HEK293T (cell line): ENCODE results near the gene SUN1.
A peak's percentile ranks its signal among the peaks of the same experiment; 100 is the strongest.

ENCODE experiments used
- CTCF ChIA-PET: fragments of 350-600 bp; formaldehyde crosslinking; extraction: SDS; loops from one replicate; lab custom pipeline; 2021; ENCODE audit warnings: antibody characterized with exemption, inconsistent platforms; lab: Yijun Ruan, JAX
- POLR2A ChIA-PET: fragments of 350-600 bp; formaldehyde crosslinking; extraction: SDS; loops from one replicate; lab custom pipeline; 2020; ENCODE audit warnings: antibody characterized with exemption, inconsistent platforms; lab: Yijun Ruan, JAX
- DNase-seq: peaks from one replicate; pipeline ENCODE4 v3.0.0; 2012; ENCODE audit warnings: mixed read lengths; ENCODE audit errors: extremely low spot score
- ARNT ChIP-seq: fragments of 450-650 bp; IDR thresholded peaks from 2 replicates; pipeline ENCODE4 v1.6.1; 2017; ENCODE audit warnings: mild to moderate bottlenecking
- BHLHE40 ChIP-seq: fragments of 450-650 bp; IDR thresholded peaks from 2 replicates; pipeline ENCODE4 v1.6.1; 2016; ENCODE audit warnings: mild to moderate bottlenecking, moderate library complexity, borderline replicate concordance
- CTBP1 ChIP-seq: fragments of 450-650 bp; IDR thresholded peaks from 2 replicates; pipeline ENCODE4 v1.6.1; 2016; ENCODE audit warnings: borderline replicate concordance
- ELF4 ChIP-seq: fragments of 450-650 bp; IDR thresholded peaks from 2 replicates; pipeline ENCODE4 v1.6.1; 2017; ENCODE audit warnings: antibody characterized with exemption
- FOXA1 ChIP-seq: fragments of 450-650 bp; IDR thresholded peaks from 2 replicates; pipeline ENCODE4 v1.6.1; 2016; ENCODE audit warnings: mild to moderate bottlenecking
- FOXK2 ChIP-seq: fragments of 450-650 bp; IDR thresholded peaks from 2 replicates; pipeline ENCODE4 v1.6.1; 2016; ENCODE audit warnings: mild to moderate bottlenecking
- FOXM1 ChIP-seq: fragments of 450-650 bp; IDR thresholded peaks from 2 replicates; pipeline ENCODE4 v1.6.1; 2017; ENCODE audit warnings: mild to moderate bottlenecking, borderline replicate concordance
- HDGF ChIP-seq: fragments of 450-650 bp; IDR thresholded peaks from 2 replicates; pipeline ENCODE4 v1.6.1; 2017; ENCODE audit warnings: antibody characterized with exemption, borderline replicate concordance
- L3MBTL2 ChIP-seq: fragments of 450-650 bp; conservative IDR thresholded peaks from 2 replicates; pipeline ENCODE4 v1.6.1; 2016; ENCODE audit warnings: mild to moderate bottlenecking
- LEF1 ChIP-seq: fragments of 450-650 bp; IDR thresholded peaks from 2 replicates; pipeline ENCODE4 v1.6.1; 2017; ENCODE audit warnings: mild to moderate bottlenecking, borderline replicate concordance
- NFRKB ChIP-seq: fragments of 450-650 bp; IDR thresholded peaks from 2 replicates; pipeline ENCODE4 v1.6.1; 2016; ENCODE audit warnings: mild to moderate bottlenecking, moderate library complexity
- PKNOX1 ChIP-seq: fragments of 450-650 bp; IDR thresholded peaks from 2 replicates; pipeline ENCODE4 v1.6.1; 2016
- SP1 ChIP-seq: fragments of 450-650 bp; IDR thresholded peaks from 2 replicates; pipeline ENCODE4 v1.6.1; 2017
- SUZ12 ChIP-seq: fragments of 450-650 bp; IDR thresholded peaks from 2 replicates; pipeline ENCODE4 v1.6.1; 2016; ENCODE audit warnings: mild to moderate bottlenecking
- TARDBP ChIP-seq: fragments of 450-650 bp; IDR thresholded peaks from 2 replicates; pipeline ENCODE4 v1.6.1; 2016
- ZNF384 ChIP-seq: fragments of 450-650 bp; IDR thresholded peaks from 2 replicates; pipeline ENCODE4 v1.6.1; 2016

SUN1 gene

GRCh38 chr7:898855-899681, 66.8 kb downstream of the SUN1 start:
- TF ChIP-seq BHLHE40: no peak
- TF ChIP-seq ARNT: no peak
- TF ChIP-seq HDGF: no peak
- TF ChIP-seq TARDBP: no peak
- no peak for TF ChIP-seq FOXA1
- no peak for TF ChIP-seq LEF1
- TF ChIP-seq ELF4: no peak
- TF ChIP-seq NFRKB: no peak
- no peak for TF ChIP-seq FOXK2
- no peak for TF ChIP-seq L3MBTL2
- TF ChIP-seq SUZ12: no peak
- no peak for TF ChIP-seq FOXM1
- TF ChIP-seq SP1: no peak
- TF ChIP-seq CTBP1: no peak
- TF ChIP-seq ZNF384: no peak
- no peak for TF ChIP-seq PKNOX1
- CTCF ChIA-PET: no interaction called here
- no peak for DNase-seq
- POLR2A ChIA-PET: no interaction called here

- POLR2A ChIA-PET: no interaction called here
These were observed 67.5 kb downstream of the SUN1 start for GRCh38 chr7:899806-900205.

GRCh38 chr7:900331-901040, 68.2 kb downstream of the SUN1 start:
- CTCF ChIA-PET: no interaction called here
- no peak for DNase-seq
- TF ChIP-seq SP1: no peak
- no peak for TF ChIP-seq NFRKB
- TF ChIP-seq SUZ12: no peak
- TF ChIP-seq ELF4: no peak
- TF ChIP-seq ARNT: no peak
- TF ChIP-seq PKNOX1: no peak
- no peak for TF ChIP-seq L3MBTL2
- TF ChIP-seq ZNF384: no peak
- no peak for TF ChIP-seq FOXM1
- TF ChIP-seq FOXK2: no peak
- no peak for TF ChIP-seq HDGF
- TF ChIP-seq TARDBP: no peak
- TF ChIP-seq LEF1: no peak
- TF ChIP-seq FOXA1: no peak
- TF ChIP-seq CTBP1: no peak
- TF ChIP-seq BHLHE40: no peak
- POLR2A ChIA-PET: no interaction called here

More at GRCh38 chr7:899806-900205, 67.5 kb downstream of the SUN1 start:
- CTCF ChIA-PET: no interaction called here
- TF ChIP-seq PKNOX1: no peak
- TF ChIP-seq ARNT: no peak
- no peak for TF ChIP-seq LEF1
- no peak for TF ChIP-seq CTBP1
- TF ChIP-seq TARDBP: no peak
- TF ChIP-seq NFRKB: no peak
- DNase-seq: no peak

GRCh38 chr7:901041-901387, 68.7 kb downstream of the SUN1 start:
- POLR2A ChIA-PET: no interaction called here
- DNase-seq: no peak
- CTCF ChIA-PET: no interaction called here
- no peak for TF ChIP-seq NFRKB
- TF ChIP-seq L3MBTL2: no peak
- TF ChIP-seq ZNF384: no peak
- no peak for TF ChIP-seq PKNOX1
- no peak for TF ChIP-seq FOXA1
- TF ChIP-seq BHLHE40: no peak
- TF ChIP-seq FOXM1: no peak
- TF ChIP-seq SP1: no peak
- no peak for TF ChIP-seq TARDBP
- TF ChIP-seq ARNT: no peak
- no peak for TF ChIP-seq LEF1
- no peak for TF ChIP-seq HDGF
- TF ChIP-seq ELF4: no peak
- TF ChIP-seq CTBP1: no peak
- no peak for TF ChIP-seq SUZ12
- TF ChIP-seq FOXK2: no peak

- ChIA-PET CTCF (interaction anchor here (0.6 to 0.8 kb wide), 2 partner anchors 225 to 1547 kb away, joined by 3 to 4 read pairs; no protein-coding TSS in a partner anchor), POLR2A (no interaction called here)
- peak; percentile 100 for DNase-seq
- TF ChIP-seq HDGF: no peak
- TF ChIP-seq ZNF384: no peak
- TF ChIP-seq CTBP1: no peak
These were observed 69.3 kb downstream of the SUN1 start for GRCh38 chr7:901388-902154.
